Endothelial cell of umbilical vein (primary cell): Measurements from ENCODE around the gene KRTAP26-1. TPM values are rescaled to one million over a fixed set of nuclear protein-coding genes. Genes with fewer than 3 reads are reported as not detected.

Source experiments
- BruUV-seq: library from RNA; stranded (reverse); fragments of 400-500 nt; replicated peaks from 2 replicates; lab custom pipeline; 2021; lab: Mats Ljungman, UMichigan
- CTCF ChIA-PET: fragments of 300-600, 350-600 bp; sonication (Branson Sonifier 250); formaldehyde crosslinking; loops from one replicate; lab custom pipeline; 2021; ENCODE audit warnings: antibody characterized with exemption, inconsistent platforms; lab: Charles Lee
- POLR2A ChIA-PET: fragments of 300-600, 350-600 bp; sonication (Branson Sonifier 250); formaldehyde crosslinking; loops from one replicate; lab custom pipeline; 2021; ENCODE audit warnings: antibody characterized with exemption, inconsistent platforms; lab: Charles Lee
- DNase-seq: peaks from one replicate; pipeline ENCODE4 v3.0.0-alpha.2; 2011; ENCODE audit warnings: low read depth, low spot score
- FAIRE-seq: peaks from 2 replicates; lab custom pipeline; 2011; peaks lifted over from hg19 to GRCh38; lab: Jason Lieb, UNC
- H2AFZ ChIP-seq: 2 replicates; pipeline ENCODE4 v1.6.0; 2012; ENCODE audit warnings: low read depth, low read length, control low read depth, inconsistent platforms
- H3K27ac ChIP-seq: 2 replicates; pipeline ENCODE4 v1.5.1; 2011; ENCODE audit warnings: low read depth, mild to moderate bottlenecking, control low read depth, low read length, moderate library complexity; ENCODE audit not compliant: insufficient read depth
- H3K27me3 ChIP-seq, 2 experiments: 2 replicates each; pipeline versions ENCODE4 v1.6.0 to v1.6.1; 2011; ENCODE audit warnings: low read length in 2 of 2, mixed read lengths in 1 of 2; ENCODE audit not compliant: control insufficient read depth in 2 of 2, insufficient read depth in 2 of 2
- H3K36me3 ChIP-seq, 2 experiments: 2 replicates in 1 of 2; 3 replicates in 1 of 2; pipeline ENCODE4 v1.5.1; 2011; ENCODE audit warnings: low read length in 2 of 2, mild to moderate bottlenecking in 1 of 2, moderate library complexity in 1 of 2; ENCODE audit not compliant: control insufficient read depth in 2 of 2, insufficient read depth in 2 of 2; ENCODE audit errors: extremely low read depth in 1 of 2
- H3K4me1 ChIP-seq: 3 replicates; pipeline ENCODE4 v1.5.1; 2011; ENCODE audit warnings: mild to moderate bottlenecking, low read length; ENCODE audit not compliant: control insufficient read depth, insufficient read depth; ENCODE audit errors: extremely low read depth
- H3K4me2 ChIP-seq: 2 replicates; pipeline ENCODE4 v1.6.1; 2011; ENCODE audit warnings: low read length, control low read depth, mixed read lengths; ENCODE audit not compliant: insufficient read depth
- H3K4me3 ChIP-seq, 3 experiments: fragments of 200-600 bp in 1 of 3; sonication (generic), shearing (Covaris generic) in 1 of 3; replicated peaks in 1 of 3; 2 replicates each; pipeline ENCODE4 v1.5.1; 2011 to 2016; ENCODE audit warnings: control low read depth in 3 of 3, low read length in 3 of 3, mild to moderate bottlenecking in 2 of 3, inconsistent platforms in 1 of 3, low read depth in 1 of 3, moderate library complexity in 1 of 3; ENCODE audit not compliant: insufficient read depth in 1 of 3
- H3K79me2 ChIP-seq: 2 replicates; pipeline ENCODE4 v1.6.0; 2012; ENCODE audit warnings: low read length, inconsistent platforms; ENCODE audit not compliant: control insufficient read depth, insufficient read depth
- H3K9ac ChIP-seq: replicated peaks from 2 replicates; pipeline ENCODE3; 2011; ENCODE audit warnings: low read length, control low read depth; ENCODE audit not compliant: insufficient read depth; ENCODE audit errors: extremely low read depth
- H3K9me1 ChIP-seq: replicated peaks from 3 replicates; pipeline ENCODE4 v1.6.0; 2011; ENCODE audit warnings: mild to moderate bottlenecking, low read length; ENCODE audit not compliant: control insufficient read depth, insufficient read depth; ENCODE audit errors: extremely low read depth
- H3K9me3 ChIP-seq: replicated peaks from 2 replicates; pipeline ENCODE4 v1.5.1; 2012; ENCODE audit warnings: low read length, inconsistent platforms; ENCODE audit not compliant: control insufficient read depth, insufficient read depth
- H4K20me1 ChIP-seq: replicated peaks from 2 replicates; pipeline ENCODE3; 2011; ENCODE audit warnings: mild to moderate bottlenecking, low read length; ENCODE audit not compliant: control insufficient read depth, insufficient read depth; ENCODE audit errors: extremely low read depth
- FOS ChIP-seq: IDR thresholded peaks from 2 replicates; pipeline ENCODE4 v1.6.1; 2011; ENCODE audit warnings: mild to moderate bottlenecking, low read length, moderate library complexity, borderline replicate concordance; ENCODE audit not compliant: insufficient read depth
- GATA2 ChIP-seq: IDR thresholded peaks from 2 replicates; pipeline ENCODE4 v1.7.0; 2011; ENCODE audit warnings: low read depth, mild to moderate bottlenecking, moderate library complexity, mixed read lengths, low read length; ENCODE audit not compliant: insufficient read length, insufficient read depth
- JUN ChIP-seq: IDR thresholded peaks from 2 replicates; pipeline ENCODE4 v1.6.1; 2011; ENCODE audit warnings: borderline replicate concordance, low read depth; ENCODE audit not compliant: insufficient read length, insufficient read depth
- MYC ChIP-seq: IDR thresholded peaks from one replicate; pipeline ENCODE4 v1.6.1; 2011; ENCODE audit warnings: mild to moderate bottlenecking, low read depth, low read length
- POLR2A ChIP-seq: IDR thresholded peaks from 2 replicates; pipeline ENCODE4 v1.6.1; 2012; ENCODE audit warnings: low read depth, mild to moderate bottlenecking, control low read depth, low read length
- POLR2AphosphoS5 ChIP-seq: IDR thresholded peaks from 2 replicates; pipeline ENCODE4 v1.6.1; 2012; ENCODE audit warnings: low read depth, mild to moderate bottlenecking, control low read depth, low read length, moderate library complexity; ENCODE audit not compliant: insufficient read depth
- dilution Hi-C: fragments of 300-500 bp; cut with MboI; formaldehyde crosslinking; loops from one replicate; pipeline ENCODE4 v1.15.0; 2019; ENCODE audit warnings: low sequenced_read_pairs; ENCODE audit not compliant: extremely low pct_ligation_motif_present
- intact Hi-C: fragments of 100-400 bp; cut with micrococcal nuclease; formaldehyde crosslinking; loops from one replicate; pipeline ENCODE4 v1.10.0; 2022
- polyA plus RNA-seq, 4 experiments: library from polyadenylated mRNA; depleted of rRNA in 3 of 4; stranded (reverse) in 3 of 4; unstranded in 1 of 4; fragments of >200 nt; gene quantifications; 2 replicates each; pipeline versions ENCODE4 v1.2.1 to v1.2.3, GENCODE V29; 2011 to 2012; ENCODE audit warnings: missing spikeins in 1 of 4
- total RNA-seq: library from RNA; stranded (reverse); gene quantifications from 2 replicates; pipeline ENCODE4 v1.2.3, GENCODE V29; 2021
- TF ChIP-seq, protein P1 (sequence below), 2 donors: IDR thresholded peaks; 1 replicate in 1 of 2; 2 replicates in 1 of 2; pipeline ENCODE4 v1.5.1; 2011; ENCODE audit warnings: low read length in 2 of 2, mild to moderate bottlenecking in 2 of 2, moderate library complexity in 2 of 2, control low read depth in 1 of 2, inconsistent platforms in 1 of 2, low read depth in 1 of 2; ENCODE audit not compliant: insufficient read depth in 1 of 2; ENCODE audit errors: extremely low read depth in 1 of 2
- TF ChIP-seq, protein P2 (sequence below): IDR thresholded peaks from 2 replicates; pipeline ENCODE4 v1.6.1; 2011; ENCODE audit not compliant: insufficient read depth, insufficient read length

Gene KRTAP26-1
- total and polyA plus RNA-seq, 2 donors (not counting 3 experiments of a cell fraction or from before 2014, with no cell fraction given), result not detected

DNA sequence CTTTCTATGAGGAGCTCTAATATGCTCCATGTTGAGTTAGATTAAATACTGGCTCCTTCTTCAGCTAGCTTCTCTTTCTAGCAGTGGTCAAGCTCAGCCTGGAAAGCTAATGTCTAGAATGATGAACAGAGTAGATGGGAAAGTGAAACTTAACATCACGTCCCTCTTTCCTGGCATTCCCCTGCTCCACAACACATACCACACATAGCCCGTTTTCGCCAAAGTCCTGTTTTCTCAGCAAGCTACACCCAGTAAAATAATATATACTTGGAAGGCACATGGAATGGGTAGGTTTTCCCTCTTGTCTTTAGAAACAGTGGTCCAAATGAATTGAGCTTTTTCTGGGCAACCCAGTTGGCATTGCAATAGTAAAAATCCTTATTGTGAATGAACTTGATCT lies 13.6 kb upstream of the KRTAP26-1 start:
- dilution Hi-C loops (no loop called here), intact Hi-C loops (no loop called here)
- no peaks in the 10 kb centered on the region for H3K36me3 ChIP-seq
- H3K4me3 ChIP-seq, result no peak overlapping the region
- TF ChIP-seq, protein P1, sequence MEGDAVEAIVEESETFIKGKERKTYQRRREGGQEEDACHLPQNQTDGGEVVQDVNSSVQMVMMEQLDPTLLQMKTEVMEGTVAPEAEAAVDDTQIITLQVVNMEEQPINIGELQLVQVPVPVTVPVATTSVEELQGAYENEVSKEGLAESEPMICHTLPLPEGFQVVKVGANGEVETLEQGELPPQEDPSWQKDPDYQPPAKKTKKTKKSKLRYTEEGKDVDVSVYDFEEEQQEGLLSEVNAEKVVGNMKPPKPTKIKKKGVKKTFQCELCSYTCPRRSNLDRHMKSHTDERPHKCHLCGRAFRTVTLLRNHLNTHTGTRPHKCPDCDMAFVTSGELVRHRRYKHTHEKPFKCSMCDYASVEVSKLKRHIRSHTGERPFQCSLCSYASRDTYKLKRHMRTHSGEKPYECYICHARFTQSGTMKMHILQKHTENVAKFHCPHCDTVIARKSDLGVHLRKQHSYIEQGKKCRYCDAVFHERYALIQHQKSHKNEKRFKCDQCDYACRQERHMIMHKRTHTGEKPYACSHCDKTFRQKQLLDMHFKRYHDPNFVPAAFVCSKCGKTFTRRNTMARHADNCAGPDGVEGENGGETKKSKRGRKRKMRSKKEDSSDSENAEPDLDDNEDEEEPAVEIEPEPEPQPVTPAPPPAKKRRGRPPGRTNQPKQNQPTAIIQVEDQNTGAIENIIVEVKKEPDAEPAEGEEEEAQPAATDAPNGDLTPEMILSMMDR (IDR thresholded peaks at IDR 0.05; ENCODE audit: extremely low read depth in 1 of 2, insufficient read depth in 1 of 2, low read depth in 1 of 2, low read length in 2 of 2), result no peak
- TF ChIP-seq FOS (no peak), POLR2A (no peak), POLR2AphosphoS5 (no peak), JUN (no peak), MYC (no peak), GATA2 (no peak)
- TF ChIP-seq, protein P2, sequence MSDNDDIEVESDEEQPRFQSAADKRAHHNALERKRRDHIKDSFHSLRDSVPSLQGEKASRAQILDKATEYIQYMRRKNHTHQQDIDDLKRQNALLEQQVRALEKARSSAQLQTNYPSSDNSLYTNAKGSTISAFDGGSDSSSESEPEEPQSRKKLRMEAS, result no peak
- CTCF ChIA-PET, result no interaction called here
- H2AFZ ChIP-seq, result no peak overlapping the region
- no peaks in the 10 kb centered on the region for H3K4me1 ChIP-seq
- no peak overlapping the region for H3K9ac ChIP-seq
- FAIRE-seq (no peak), DNase-seq (no peak)
- no peaks in the 10 kb centered on the region for H3K27me3 ChIP-seq
- no peaks in the 10 kb centered on the region for H3K79me2 ChIP-seq
- no peaks in the 10 kb centered on the region for H3K9me1 ChIP-seq
- H3K4me2 ChIP-seq, result no peak overlapping the region
- H4K20me1 ChIP-seq, result no peaks in the 10 kb centered on the region
- H3K27ac ChIP-seq, result no peak overlapping the region
- peaks cover 3% of the 10 kb centered on the region for H3K9me3 ChIP-seq
- no TSS peak for BruUV-seq
- POLR2A ChIA-PET, result no interaction called here
